Stimulated activated CD8-positive, alpha-beta memory T cell treated with anti-CD3 and anti-CD28 coated beads, Interleukin-2, amount 100 ng/mL, for 1 hour (primary cell): ENCODE results near the gene MAGOH.
A peak's percentile ranks its signal among the peaks of the same experiment; 100 is the strongest.
"Not testable (repeated sequence)": the region's sequence is repeated elsewhere in the genome, so short reads cannot be mapped to it uniquely, and the experiment has no call there.

Source experiments
- DNase-seq, 2 donors: peaks; one replicate each; pipeline ENCODE4 v3.0.0-alpha.2; 2020; ENCODE audit warnings: low read depth in 2 of 2

MAGOH gene

GRCh38 chr1:53187401-53187800, 50.9 kb downstream of the MAGOH start:
- DNase-seq: no peak

DNA sequence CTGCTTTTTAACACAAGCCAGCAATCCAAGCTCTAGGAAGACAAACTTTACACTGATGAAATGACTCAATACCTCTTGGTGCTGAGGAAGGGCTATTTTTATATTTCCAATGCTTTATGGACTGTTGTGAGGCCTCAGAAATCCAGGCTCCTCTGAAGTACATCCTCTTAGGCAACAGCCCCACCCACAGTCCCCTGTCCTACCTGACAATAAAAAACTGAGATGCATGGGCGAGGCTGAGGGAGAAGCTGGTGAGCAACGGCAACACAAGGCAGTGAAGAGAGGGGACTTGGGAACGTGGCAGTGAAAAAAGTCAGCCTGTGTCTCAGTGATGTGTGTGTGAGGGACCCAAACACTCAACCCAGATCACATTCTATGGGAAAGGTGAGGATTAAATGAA, 51.8 kb downstream of the MAGOH start:
- DNase-seq: no peak

DNA sequence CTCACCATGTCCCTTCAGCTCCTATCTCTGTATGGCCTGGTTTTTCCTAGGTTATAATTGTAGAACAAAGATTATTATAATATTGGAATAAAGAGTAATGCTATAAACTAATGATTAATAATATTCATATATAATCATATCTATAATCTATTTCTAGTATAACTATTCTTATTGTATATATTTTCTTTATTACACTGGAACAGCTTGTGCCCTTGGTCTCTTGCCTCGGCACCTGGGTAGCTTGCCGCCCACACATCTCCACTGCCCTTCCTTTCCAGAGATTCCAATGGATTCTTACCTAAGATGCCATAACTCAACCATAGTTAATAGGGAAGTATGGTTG, 52.4 kb downstream of the MAGOH start:
- DNase-seq: not testable (repeated sequence)

- DNase-seq: no peak
Observed at GRCh38 chr1:53183095-53183990, 55.0 kb downstream of the MAGOH start.

DNA sequence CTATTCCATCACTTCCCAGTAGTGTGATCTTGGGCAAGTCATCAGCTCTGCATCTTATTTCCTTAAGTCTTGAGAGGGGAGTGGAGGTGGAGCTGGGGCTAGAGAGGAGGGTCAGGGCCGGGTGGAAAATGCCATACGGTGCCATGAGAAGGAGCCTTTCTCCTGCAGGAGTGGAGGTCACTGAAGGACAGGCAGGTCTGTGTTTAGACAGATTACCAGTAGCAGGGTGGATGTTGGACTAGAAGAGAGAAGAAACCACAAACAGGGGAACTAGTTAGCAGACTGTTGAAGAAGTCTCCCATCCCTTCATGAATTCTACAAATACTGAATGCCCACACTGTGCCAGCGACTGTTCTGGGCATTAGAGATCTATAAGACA, 55.6 kb downstream of the MAGOH start:
- no peak for DNase-seq

DNA sequence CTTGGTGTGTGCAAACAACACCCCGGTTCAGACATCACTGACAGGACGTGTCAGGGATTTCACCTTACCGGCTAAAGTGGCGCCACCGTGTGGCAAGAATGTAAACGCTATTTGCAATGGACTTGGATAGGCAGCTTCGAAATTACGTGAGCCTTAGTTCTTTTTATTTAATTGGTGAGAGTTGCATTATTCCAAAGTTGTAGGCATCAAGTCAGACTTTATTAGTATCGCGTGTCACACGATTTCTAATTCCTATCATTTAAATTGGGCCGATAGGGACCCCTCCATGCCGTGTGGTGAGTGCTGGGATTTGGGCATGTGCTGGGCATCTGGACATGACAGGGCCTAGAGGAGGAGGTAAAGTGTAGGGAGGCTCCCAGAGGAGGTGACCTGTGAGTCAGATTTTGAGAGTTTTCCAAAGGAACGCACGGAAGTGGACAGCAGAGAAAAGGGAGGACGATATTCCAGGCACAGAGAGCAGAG, 56.2 kb downstream of the MAGOH start:
- DNase-seq: peak; percentile 55 to 67

DNA sequence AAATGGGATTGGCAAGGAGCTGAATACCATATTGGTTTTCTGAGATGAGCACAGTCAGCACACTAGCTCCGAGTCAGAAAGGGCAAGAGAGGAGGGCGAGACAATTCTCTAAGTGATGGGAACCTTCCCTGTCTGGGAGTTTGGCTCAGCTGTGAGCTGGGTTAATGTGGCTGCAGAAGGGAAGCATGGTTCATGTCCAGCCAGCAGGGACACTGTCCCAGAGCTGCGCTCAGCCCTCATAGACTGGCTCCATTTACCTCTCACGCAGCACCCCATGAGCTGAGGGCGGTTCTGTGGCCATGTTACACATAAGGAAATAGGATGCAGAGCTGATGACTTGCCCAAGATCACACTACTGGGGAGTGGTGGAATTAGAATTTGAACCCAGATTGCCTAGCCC, 57.4 kb downstream of the MAGOH start:
- DNase-seq: no peak

GRCh38 chr1:53180226-53180625, 58.1 kb downstream of the MAGOH start:
- no peak for DNase-seq
